BJ (cell line): Measurements from ENCODE around the gene RACGAP1. TPM values are rescaled to one million over a fixed set of nuclear protein-coding genes. Genes with fewer than 3 reads are reported as not detected.

Source experiments
- CTCF ChIA-PET: fragments of 350-600 bp; formaldehyde crosslinking; extraction: SDS; loops from one replicate; lab custom pipeline; 2021; ENCODE audit warnings: antibody characterized with exemption, inconsistent platforms; lab: Yijun Ruan, JAX
- POLR2A ChIA-PET: fragments of 300-600 bp; sonication (Branson Sonifier 250); formaldehyde crosslinking; extraction: SDS; loops from one replicate; lab custom pipeline; 2021; ENCODE audit warnings: antibody characterized with exemption; lab: Charles Lee
- DNase-seq: peaks from one replicate; pipeline ENCODE4 v3.0.0-alpha.2; 2011; ENCODE audit warnings: low read depth
- H3K27me3 ChIP-seq: 2 replicates; pipeline ENCODE4 v1.6.0; 2011; ENCODE audit warnings: low read length; ENCODE audit not compliant: control insufficient read depth, insufficient read depth
- H3K36me3 ChIP-seq: 2 replicates; pipeline ENCODE4 v1.5.1; 2011; ENCODE audit warnings: low read length; ENCODE audit not compliant: control insufficient read depth, insufficient read depth
- H3K4me3 ChIP-seq: 2 replicates; pipeline ENCODE4 v1.5.1; 2011; ENCODE audit warnings: low read depth, mild to moderate bottlenecking, control low read depth, low read length
- CTCF ChIP-seq: IDR thresholded peaks from 2 replicates; pipeline ENCODE4 v1.5.1; 2011; ENCODE audit warnings: low read depth, mild to moderate bottlenecking, control low read depth, inconsistent platforms, low read length, moderate library complexity; ENCODE audit not compliant: insufficient read depth
- polyA plus RNA-seq: library from polyadenylated mRNA; depleted of rRNA; stranded (reverse); fragments of >200 nt; gene quantifications from 2 replicates; pipeline ENCODE4 v1.2.3, GENCODE V29; 2011

RACGAP1 gene
- polyA plus RNA-seq, 1 experiment: 42.8 TPM

GRCh38 chr12:49960474-49961110 lies 64.7 kb downstream of the RACGAP1 start:
- DNase-seq: no peak
- Histone ChIP-seq H3K27me3 (peaks cover 52% of the 10 kb centered on the region), H3K36me3 (no peaks in the 10 kb centered on the region), H3K4me3 (no peak overlapping the region)
- ChIA-PET CTCF (interaction anchor here (1.0 to 20.0 kb wide), 8 partner anchors 8 to 107 kb away, joined by 3 to 578 read pairs (median 6); partner anchors contain the start of genes AQP2 and ASIC1), POLR2A (no interaction called here)
- TF ChIP-seq CTCF: no peak

GRCh38 chr12:49959685-49960473 lies 65.4 kb downstream of the RACGAP1 start:
- Histone ChIP-seq H3K4me3 (no peak overlapping the region), H3K36me3 (no peaks in the 10 kb centered on the region), H3K27me3 (peaks cover 54% of the 10 kb centered on the region)
- POLR2A ChIA-PET: no interaction called here
- no peak for DNase-seq
- CTCF ChIA-PET: interaction anchor here (0.5 to 20.0 kb wide), 11 partner anchors 7 to 107 kb away, joined by 3 to 578 read pairs (median 6); partner anchors contain the start of genes AQP2 and ASIC1
- TF ChIP-seq CTCF: no peak

DNA sequence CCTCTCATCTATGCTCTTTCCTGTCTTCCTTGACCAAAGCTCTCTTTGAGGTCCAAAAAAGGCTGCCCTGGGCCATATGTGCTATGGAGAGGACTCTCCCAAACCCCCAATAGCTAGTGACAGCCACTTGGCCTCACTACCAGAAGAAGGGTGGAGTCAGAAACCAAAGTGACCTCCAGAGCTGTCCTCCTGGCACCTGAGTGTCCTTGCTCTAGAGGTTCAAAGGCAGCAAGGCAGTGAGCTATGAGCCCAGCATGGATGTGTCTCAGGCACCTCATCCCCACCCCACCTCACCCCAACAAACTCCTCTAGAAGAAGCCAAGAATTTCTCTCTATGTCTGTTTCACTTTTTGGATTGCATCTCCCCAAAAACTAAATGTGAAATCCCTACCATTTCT lies 67.7 kb downstream of the RACGAP1 start:
- TF ChIP-seq CTCF: no peak
- no peak overlapping the region for H3K4me3 ChIP-seq
- H3K27me3 ChIP-seq: peaks cover 48% of the 10 kb centered on the region
- CTCF ChIA-PET: interaction anchor here (0.8 to 20.0 kb wide), 6 partner anchors 9 to 110 kb away, joined by 3 to 578 read pairs (median 19); partner anchors contain the start of gene ASIC1
- no peaks in the 10 kb centered on the region for H3K36me3 ChIP-seq
- POLR2A ChIA-PET: no interaction called here
- no peak for DNase-seq

- no peak for TF ChIP-seq CTCF
- DNase-seq: no peak
- no peaks in the 10 kb centered on the region for H3K36me3 ChIP-seq
- CTCF ChIA-PET: interaction anchor here (2.5 to 20.0 kb wide), 6 partner anchors 10 to 110 kb away, joined by 18 to 578 read pairs (median 25); partner anchors contain the start of gene ASIC1
- H3K4me3 ChIP-seq: no peak overlapping the region
- peaks cover 46% of the 10 kb centered on the region for H3K27me3 ChIP-seq
- POLR2A ChIA-PET: no interaction called here
Observed at GRCh38 chr12:49956663-49957569, 68.4 kb downstream of the RACGAP1 start.
